Activated CD4-positive, alpha-beta T cell treated with anti-CD3 and anti-CD28 coated beads for 36 hours (primary cell): Measurements from ENCODE around the gene ISCU. TPM values are rescaled to one million over a fixed set of nuclear protein-coding genes. Genes with fewer than 3 reads are reported as not detected.

Experiments used
- ATAC-seq: fragments of 200-7000 bp; cut with Tn5 transposase; one replicate; pipeline ENCODE4 v1.10.0; 2021; ENCODE audit warnings: mild to moderate bottlenecking, moderate library complexity
- CTCF ChIA-PET: fragments of 350-600 bp; sonication (Branson Sonifier 250); formaldehyde crosslinking; loops from one replicate; lab custom pipeline; 2021; ENCODE audit warnings: antibody characterized with exemption; lab: Charles Lee
- POLR2A ChIA-PET: fragments of 350-600 bp; sonication (Branson Sonifier 250); formaldehyde crosslinking; loops from one replicate; lab custom pipeline; 2021; ENCODE audit warnings: antibody characterized with exemption, inconsistent platforms; lab: Charles Lee
- DNase-seq: peaks from one replicate; pipeline ENCODE4 v3.0.0-alpha.2; 2020
- H3K27ac Mint-ChIP-seq: one replicate; pipeline ENCODE4 v1.8.0; 2021; ENCODE audit warnings: mixed read lengths
- H3K27me3 Mint-ChIP-seq: one replicate; pipeline ENCODE4 v1.8.0; 2021; ENCODE audit warnings: mixed read lengths
- H3K36me3 Mint-ChIP-seq: one replicate; pipeline ENCODE4 v1.8.0; 2021; ENCODE audit warnings: low read depth, mixed read lengths
- H3K4me1 Mint-ChIP-seq: one replicate; pipeline ENCODE4 v1.8.0; 2021; ENCODE audit warnings: mixed read lengths
- H3K4me3 Mint-ChIP-seq: one replicate; pipeline ENCODE4 v1.8.0; 2021; ENCODE audit warnings: mild to moderate bottlenecking, moderate library complexity, mixed read lengths
- H3K9me3 Mint-ChIP-seq: one replicate; pipeline ENCODE4 v1.8.0; 2021; ENCODE audit warnings: low read depth, mixed read lengths
- intact Hi-C, 2 experiments: fragments of 100-400 bp; cut with DNase I in 1 of 2; cut with micrococcal nuclease in 1 of 2; formaldehyde crosslinking; loops; one replicate each; pipeline versions ENCODE4 v1.14.2 to v1.15.1; 2022 to 2024; cut with DNase I, micrococcal nuclease
- total RNA-seq, 2 experiments: library from RNA; stranded (reverse); gene quantifications; one replicate each; pipeline ENCODE4 v1.2.3, GENCODE V29; 2021

ISCU gene
- total RNA-seq, 2 experiments from 2014 or later = 67.3 to 83.8 TPM

- no peak overlapping the region for H3K4me3 Mint-ChIP-seq
- CTCF ChIA-PET = no interaction called here
- H3K9me3 Mint-ChIP-seq = no peaks in the 10 kb centered on the region
- no peak overlapping the region for H3K27ac Mint-ChIP-seq
- H3K36me3 Mint-ChIP-seq = no peaks in the 10 kb centered on the region
- DNase-seq (no peak), ATAC-seq (no peak)
- H3K4me1 Mint-ChIP-seq = peaks cover 8% of the 10 kb centered on the region
- POLR2A ChIA-PET = no interaction called here
- intact Hi-C loops = no loop called here
- no peaks in the 10 kb centered on the region for H3K27me3 Mint-ChIP-seq
These were observed 18.1 kb downstream of the ISCU start for GRCh38 chr12:108580531-108580930.

- Mint-ChIP-seq H3K27me3 (no peaks in the 10 kb centered on the region), H3K36me3 (no peaks in the 10 kb centered on the region), H3K4me3 (no peak overlapping the region), H3K27ac (no peak overlapping the region), H3K9me3 (no peaks in the 10 kb centered on the region), H3K4me1 (no peaks in the 10 kb centered on the region)
- ATAC-seq = no peak
- ChIA-PET POLR2A (no interaction called here), CTCF (interaction anchor here (0.6 kb wide), 1 partner anchor 87 kb away, joined by 3 read pairs; no protein-coding TSS in a partner anchor)
- intact Hi-C loops = no loop called here
- DNase-seq = no peak
These were observed 19.2 kb downstream of the ISCU start for GRCh38 chr12:108581311-108582227.

GRCh38 chr12:108582509-108582908, 20.1 kb downstream of the ISCU start:
- intact Hi-C loops = no loop called here
- H3K36me3 Mint-ChIP-seq = no peaks in the 10 kb centered on the region
- DNase-seq (no peak), ATAC-seq (no peak)
- no peaks in the 10 kb centered on the region for H3K4me1 Mint-ChIP-seq
- ChIA-PET CTCF (interaction anchor here (0.6 to 1.1 kb wide), 4 partner anchors 86 to 399 kb away, joined by 3 to 7 read pairs (median 4); no protein-coding TSS in a partner anchor), POLR2A (no interaction called here)
- H3K27me3 Mint-ChIP-seq = no peaks in the 10 kb centered on the region
- no peak overlapping the region for H3K4me3 Mint-ChIP-seq
- H3K27ac Mint-ChIP-seq = no peak overlapping the region
- H3K9me3 Mint-ChIP-seq = no peaks in the 10 kb centered on the region

- POLR2A ChIA-PET = no interaction called here
- H3K9me3 Mint-ChIP-seq = no peaks in the 10 kb centered on the region
These were observed 20.8 kb downstream of the ISCU start for GRCh38 chr12:108582978-108583770.

GRCh38 chr12:108583991-108584390, 21.6 kb downstream of the ISCU start:
- no peak overlapping the region for H3K4me3 Mint-ChIP-seq
- H3K9me3 Mint-ChIP-seq = no peaks in the 10 kb centered on the region
- intact Hi-C loops = no loop called here
- DNase-seq (no peak), ATAC-seq (no peak)
- no peaks in the 10 kb centered on the region for H3K27me3 Mint-ChIP-seq
- POLR2A ChIA-PET = no interaction called here
- CTCF ChIA-PET = interaction anchor here (1.2 kb wide), 1 partner anchor 80 kb away, joined by 4 read pairs; no protein-coding TSS in a partner anchor
- no peaks in the 10 kb centered on the region for H3K36me3 Mint-ChIP-seq
- no peaks in the 10 kb centered on the region for H3K4me1 Mint-ChIP-seq
- H3K27ac Mint-ChIP-seq = no peak overlapping the region

More at GRCh38 chr12:108582978-108583770, 20.8 kb downstream of the ISCU start:
- no peaks in the 10 kb centered on the region for H3K27me3 Mint-ChIP-seq
- intact Hi-C loops = no loop called here
- ATAC-seq = no peak
- no peaks in the 10 kb centered on the region for H3K36me3 Mint-ChIP-seq
- CTCF ChIA-PET = interaction anchor here (0.6 to 1.2 kb wide), 4 partner anchors 81 to 398 kb away, joined by 4 to 7 read pairs (median 4); no protein-coding TSS in a partner anchor
- H3K4me3 Mint-ChIP-seq = no peak overlapping the region
- no peak overlapping the region for H3K27ac Mint-ChIP-seq
- no peak for DNase-seq
- H3K4me1 Mint-ChIP-seq = no peaks in the 10 kb centered on the region

- DNase-seq (no peak), ATAC-seq (no peak)
- Mint-ChIP-seq H3K4me1 (no peaks in the 10 kb centered on the region), H3K9me3 (no peaks in the 10 kb centered on the region), H3K36me3 (no peaks in the 10 kb centered on the region), H3K27me3 (no peaks in the 10 kb centered on the region), H3K4me3 (no peak overlapping the region), H3K27ac (no peak overlapping the region)
- POLR2A ChIA-PET = no interaction called here
- CTCF ChIA-PET = interaction anchor here (1.2 kb wide), 1 partner anchor 80 kb away, joined by 4 read pairs; no protein-coding TSS in a partner anchor
- intact Hi-C loops = no loop called here
These were observed 22.2 kb downstream of the ISCU start for GRCh38 chr12:108584456-108585065.

GRCh38 chr12:108585864-108586263, 23.5 kb downstream of the ISCU start:
- DNase-seq (no peak), ATAC-seq (no peak)
- H3K36me3 Mint-ChIP-seq = no peaks in the 10 kb centered on the region
- no peak overlapping the region for H3K27ac Mint-ChIP-seq
- H3K4me3 Mint-ChIP-seq = no peak overlapping the region
- no peaks in the 10 kb centered on the region for H3K4me1 Mint-ChIP-seq
- ChIA-PET POLR2A (no interaction called here), CTCF (interaction anchor here (0.9 kb wide), 1 partner anchor 74 kb away, joined by 3 read pairs; no protein-coding TSS in a partner anchor)
- no peaks in the 10 kb centered on the region for H3K9me3 Mint-ChIP-seq
- intact Hi-C loops = no loop called here
- no peaks in the 10 kb centered on the region for H3K27me3 Mint-ChIP-seq

- ATAC-seq (no peak), DNase-seq (no peak)
- Mint-ChIP-seq H3K27ac (no peak overlapping the region), H3K4me3 (no peak overlapping the region), H3K27me3 (no peaks in the 10 kb centered on the region), H3K4me1 (no peaks in the 10 kb centered on the region), H3K9me3 (no peaks in the 10 kb centered on the region), H3K36me3 (no peaks in the 10 kb centered on the region)
- intact Hi-C loops = no loop called here
- CTCF ChIA-PET = no interaction called here
- POLR2A ChIA-PET = no interaction called here
These were observed 23.9 kb downstream of the ISCU start for GRCh38 chr12:108586306-108586705.

GRCh38 chr12:108587826-108588225, 25.4 kb downstream of the ISCU start:
- no peak overlapping the region for H3K4me3 Mint-ChIP-seq
- POLR2A ChIA-PET = no interaction called here
- H3K36me3 Mint-ChIP-seq = no peaks in the 10 kb centered on the region

GRCh38 chr12:108589028-108589839, 26.8 kb downstream of the ISCU start:
- Mint-ChIP-seq H3K4me1 (no peaks in the 10 kb centered on the region), H3K36me3 (no peaks in the 10 kb centered on the region), H3K27me3 (no peaks in the 10 kb centered on the region), H3K4me3 (no peak overlapping the region), H3K27ac (no peak overlapping the region), H3K9me3 (no peaks in the 10 kb centered on the region)
- ChIA-PET CTCF (interaction anchor here (0.5 kb wide), 1 partner anchor 510 kb away, joined by 3 read pairs; no protein-coding TSS in a partner anchor), POLR2A (no interaction called here)
- intact Hi-C loops = no loop called here
- ATAC-seq (no peak), DNase-seq (no peak)

More at GRCh38 chr12:108587826-108588225, 25.4 kb downstream of the ISCU start:
- Mint-ChIP-seq H3K27ac (no peak overlapping the region), H3K4me1 (no peaks in the 10 kb centered on the region), H3K9me3 (no peaks in the 10 kb centered on the region), H3K27me3 (no peaks in the 10 kb centered on the region)
- ATAC-seq (no peak), DNase-seq (no peak)
- CTCF ChIA-PET = no interaction called here
- intact Hi-C loops = no loop called here
